Thoracic aorta (tissue), 2 donors: ENCODE results near the gene BSCL2. TPM values are rescaled to one million over a fixed set of nuclear protein-coding genes. Genes with fewer than 3 reads are reported as not detected.

Experiments
- ATAC-seq: fragments of 150-250 bp; one replicate; pipeline ENCODE4 v1.8.0; 2017; ENCODE audit warnings: low read depth; ENCODE audit not compliant: insufficient number of reproducible peaks, low FRiP score
- DNase-seq: peaks from one replicate; pipeline ENCODE4 v3.0.0-alpha.2; 2020; ENCODE audit warnings: low spot score
- H3K27ac ChIP-seq, 2 donors: fragments of 200-600 bp; sonication (generic); 1 replicate in 1 of 2; 2 replicates in 1 of 2; pipeline ENCODE4 v1.5.1; 2016; ENCODE audit warnings: mild to moderate bottlenecking in 2 of 2, moderate library complexity in 2 of 2
- H3K27me3 ChIP-seq: fragments of 200-600 bp; sonication (generic); replicated peaks from 2 replicates; pipeline ENCODE4 v1.6.0; 2016; ENCODE audit warnings: mild to moderate bottlenecking; ENCODE audit not compliant: insufficient read depth
- H3K36me3 ChIP-seq: fragments of 200-600 bp; sonication (generic); one replicate; pipeline ENCODE4 v1.5.1; 2016
- H3K4me1 ChIP-seq, 2 donors: fragments of 200-600 bp; sonication (generic); 1 replicate in 1 of 2; 2 replicates in 1 of 2; pipeline versions ENCODE4 v1.5.1 to v1.6.0; 2016; ENCODE audit warnings: low read depth in 2 of 2, mild to moderate bottlenecking in 1 of 2; ENCODE audit not compliant: control insufficient read depth in 1 of 2
- H3K4me3 ChIP-seq: fragments of 200-600 bp; sonication (generic); 2 replicates; pipeline ENCODE4 v1.5.1; 2016; ENCODE audit warnings: mild to moderate bottlenecking
- H3K9me3 ChIP-seq: fragments of 200-600 bp; sonication (generic); 2 replicates; pipeline ENCODE4 v1.5.1; 2016
- CTCF ChIP-seq: fragments of 200-600 bp; sonication (generic); IDR thresholded peaks from one replicate; pipeline ENCODE4 v1.5.1; 2019; ENCODE audit warnings: antibody characterized with exemption
- total RNA-seq, 2 donors: library from RNA; depleted of rRNA; stranded (reverse); fragments of >200 nt; gene quantifications; one replicate each; pipeline versions ENCODE4 v1.1.0 to v1.2.3, GENCODE V29; 2016

BSCL2 gene
- total RNA-seq, 2 donors from 2014 or later, result 14.0 to 50.9 TPM

GRCh38 chr11:62645946-62646824 is 61.0 kb downstream of the BSCL2 start, which contains the start of gene GANAB:
Gene GANAB (minus strand): TSS chr11:62646613. CDS start chr11:62646599, 14 bp downstream.
- TF ChIP-seq CTCF, result no peak
- peak; percentile 100 for DNase-seq
- Histone ChIP-seq H3K4me3 (peak within 1 kb of the TSS; percentile 94), H3K27me3 (no peaks in the 10 kb centered on the region), H3K36me3 (peaks cover 21% of the 10 kb centered on the region), H3K9me3 (no peaks in the 10 kb centered on the region), H3K27ac (peak within 1 kb of the TSS; percentile 91 to 94), H3K4me1 (peaks cover 3 to 23% of the 10 kb centered on the region in 2 donors)
- peak; percentile 97 for ATAC-seq

DNA sequence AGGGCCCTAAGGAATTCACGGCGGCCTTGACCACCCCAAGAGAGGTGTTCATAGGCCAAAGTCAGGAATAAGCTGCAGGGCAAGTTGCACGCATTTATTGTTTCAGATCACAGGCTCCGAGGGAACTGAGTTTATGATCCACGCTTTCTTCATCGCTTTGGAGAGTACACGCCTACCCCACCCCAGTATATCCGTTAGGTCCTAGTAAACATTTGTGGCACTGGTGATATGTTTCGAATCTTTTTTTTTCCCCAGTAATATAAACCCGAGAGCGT is 61.6 kb downstream of the BSCL2 start:
- Histone ChIP-seq H3K27ac (peak overlapping the region; percentile 91 to 94), H3K4me1 (peaks cover 3 to 23% of the 10 kb centered on the region in 2 donors), H3K36me3 (peaks cover 21% of the 10 kb centered on the region), H3K4me3 (peak overlapping the region; percentile 94), H3K9me3 (no peaks in the 10 kb centered on the region), H3K27me3 (no peaks in the 10 kb centered on the region)
- TF ChIP-seq CTCF, result no peak
- DNase-seq (no peak), ATAC-seq (no peak)

- Histone ChIP-seq H3K9me3 (no peaks in the 10 kb centered on the region), H3K27ac (no peak overlapping the region), H3K36me3 (peaks cover 18% of the 10 kb centered on the region), H3K27me3 (no peaks in the 10 kb centered on the region), H3K4me3 (no peak overlapping the region), H3K4me1 (peaks cover 3 to 23% of the 10 kb centered on the region in 2 donors)
- TF ChIP-seq CTCF, result no peak
- ATAC-seq (no peak), DNase-seq (no peak)
Measured at GRCh38 chr11:62644220-62644619, 63.0 kb downstream of the BSCL2 start.

Other genes with a start within 250 kb of the BSCL2 start
- gene AHNAK, start 160.6 kb downstream of the BSCL2 start, total RNA-seq, result 1,000 to 10,000 TPM; 1,009 to 1,046 TPM
- 100 to 1,000 TPM; 719 to 780 TPM for gene EEF1G, start 133.5 kb downstream of the BSCL2 start, total RNA-seq
- 10 to 100 TPM in 1 of 2 donors, 1 to 10 TPM in 1; 9.5 to 12.5 TPM for gene TUT1, start 115.9 kb downstream of the BSCL2 start, total RNA-seq
- gene MTA2, start 105.6 kb downstream of the BSCL2 start, total RNA-seq, result 100 to 1,000 TPM in 1 of 2 donors, 10 to 100 TPM in 1; 55.9 to 124 TPM
- 100 to 1,000 TPM; 106 to 111 TPM for gene EML3, start 94.6 kb downstream of the BSCL2 start, total RNA-seq
- 10 to 100 TPM; 11.4 to 12.6 TPM for gene ROM1, start 94.2 kb downstream of the BSCL2 start, total RNA-seq
- 10 to 100 TPM; 27.5 to 30.3 TPM for gene B3GAT3, start 85.4 kb downstream of the BSCL2 start, total RNA-seq
- gene GANAB, start 60.8 kb downstream of the BSCL2 start, total RNA-seq, result 100 to 1,000 TPM; 120 to 159 TPM
- 10 to 100 TPM; 16.4 to 24.3 TPM for gene INTS5, start 54.1 kb downstream of the BSCL2 start, total RNA-seq
- gene C11orf98, start 42.2 kb downstream of the BSCL2 start, total RNA-seq, result 10 to 100 TPM; 20.5 to 28.6 TPM
- gene CSKMT, start 42.1 kb downstream of the BSCL2 start, total RNA-seq, result 1 to 10 TPM; 1.5 to 2.9 TPM
- gene UQCC3, start 35.8 kb downstream of the BSCL2 start, total RNA-seq, result 1 to 10 TPM; 2.3 to 7.3 TPM
- 1 to 10 TPM; 3.7 to 7.8 TPM for gene LBHD1, start 35.2 kb downstream of the BSCL2 start, total RNA-seq
- 100 to 1,000 TPM in 1 of 2 donors, 10 to 100 TPM in 1; 88.6 to 159 TPM for gene UBXN1, start 28.4 kb downstream of the BSCL2 start, total RNA-seq
- 10 to 100 TPM; 10.5 to 22.5 TPM for gene LRRN4CL, start 17.9 kb downstream of the BSCL2 start, total RNA-seq
- not detected for gene GNG3, start 252 bp upstream of the BSCL2 start, total RNA-seq
- gene HNRNPUL2, start 20.0 kb upstream of the BSCL2 start, total RNA-seq, result 10 to 100 TPM; 21.3 to 41.8 TPM
- 10 to 100 TPM in 1 of 2 donors, 1 to 10 TPM in 1; 9.1 to 14.5 TPM for gene TTC9C, start 21.1 kb upstream of the BSCL2 start, total RNA-seq
- 1 to 10 TPM; 6.2 to 7.6 TPM for gene ZBTB3, start 46.7 kb upstream of the BSCL2 start, total RNA-seq
- gene POLR2G, start 54.2 kb upstream of the BSCL2 start, total RNA-seq, result 10 to 100 TPM; 37.0 to 54.4 TPM
- gene TAF6L, start 64.0 kb upstream of the BSCL2 start, total RNA-seq, result 10 to 100 TPM; 18.5 to 22.2 TPM
- gene TMEM179B, start 80.0 kb upstream of the BSCL2 start, total RNA-seq, result 10 to 100 TPM; 45.6 to 70.8 TPM
- gene TMEM223, start 84.6 kb upstream of the BSCL2 start, total RNA-seq, result 10 to 100 TPM; 11.1 to 30.2 TPM
- 100 to 1,000 TPM in 1 of 2 donors, 10 to 100 TPM in 1; 82.9 to 109 TPM for gene NXF1, start 98.0 kb upstream of the BSCL2 start, total RNA-seq
- 10 to 100 TPM; 32.0 to 46.8 TPM for gene STX5, start 124.6 kb upstream of the BSCL2 start, total RNA-seq
- gene TEX54, start 125.4 kb upstream of the BSCL2 start, total RNA-seq, result not detected
- gene WDR74, start 132.2 kb upstream of the BSCL2 start, total RNA-seq, result 10 to 100 TPM; 19.8 to 55.2 TPM
- 100 to 1,000 TPM; 138 to 739 TPM for gene SLC3A2, start 173.5 kb upstream of the BSCL2 start, total RNA-seq
- not detected for gene CHRM1, start 213.9 kb upstream of the BSCL2 start, total RNA-seq